Measurements from ENCODE around the gene FOXP1. TPM values are rescaled to one million over a fixed set of nuclear protein-coding genes. Genes with fewer than 3 reads are reported as not detected.

Gene FOXP1
- total and polyA plus RNA-seq, 5 experiments from 2014 or later: 280 to 443 (median 382) TPM

DNA sequence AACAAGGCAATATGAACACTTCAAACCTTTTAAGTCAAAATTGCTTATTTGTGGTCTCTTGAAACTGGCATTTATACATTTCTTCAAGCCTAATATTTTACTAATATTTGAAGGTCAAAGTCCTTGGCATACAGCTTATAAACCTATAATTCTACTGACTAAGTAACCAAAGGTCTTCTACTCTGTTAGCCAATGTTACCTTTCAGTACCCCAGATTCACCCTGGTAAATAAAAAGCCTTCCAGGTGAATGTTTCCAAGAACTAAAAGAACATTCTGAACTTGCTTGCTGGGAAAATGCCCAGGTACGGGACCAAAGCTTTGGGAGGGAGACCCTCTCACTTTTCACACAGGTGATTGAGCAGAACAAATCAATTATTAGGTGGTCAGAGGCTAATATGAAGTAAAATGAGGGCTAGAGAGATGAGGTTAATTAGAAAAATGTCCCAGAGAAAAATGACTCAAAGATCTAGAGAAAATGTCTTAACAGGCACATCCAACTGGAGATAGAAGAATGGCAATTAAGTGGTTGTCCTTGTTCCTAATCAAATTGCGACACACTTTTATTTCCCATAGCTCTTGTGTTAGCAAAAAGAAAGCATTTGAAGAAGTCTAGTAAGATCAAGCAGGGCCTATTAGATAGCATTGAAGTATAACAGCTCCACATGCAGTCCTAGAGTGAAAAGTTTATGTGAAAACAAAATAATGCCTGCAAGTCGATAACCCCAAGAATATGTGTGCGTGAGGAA, 232.0 kb downstream of the FOXP1 start:
- no peaks in the 10 kb centered on the region for H3K9me3 Mint-ChIP-seq
- POLR2A ChIA-PET: interaction anchor here (0.7 kb wide), 1 partner anchor 23 kb away, joined by 3 read pairs; no protein-coding TSS in a partner anchor
- no peaks in the 10 kb centered on the region for H3K27me3 Mint-ChIP-seq
- H3K4me1 Mint-ChIP-seq: peaks cover 31 to 83% (median 72%) of the 10 kb centered on the region in 4 donors
- H3K27ac Mint-ChIP-seq: peak overlapping the region in 9 of 10 donors; percentile 3 to 94 (median 42)
- H3K36me3 Mint-ChIP-seq: peaks cover 0 to 42% (median 13%) of the 10 kb centered on the region in 3 donors
- ATAC-seq: no peak
- DNase-seq: no peak
- H3K4me3 Mint-ChIP-seq: no peak overlapping the region

DNA sequence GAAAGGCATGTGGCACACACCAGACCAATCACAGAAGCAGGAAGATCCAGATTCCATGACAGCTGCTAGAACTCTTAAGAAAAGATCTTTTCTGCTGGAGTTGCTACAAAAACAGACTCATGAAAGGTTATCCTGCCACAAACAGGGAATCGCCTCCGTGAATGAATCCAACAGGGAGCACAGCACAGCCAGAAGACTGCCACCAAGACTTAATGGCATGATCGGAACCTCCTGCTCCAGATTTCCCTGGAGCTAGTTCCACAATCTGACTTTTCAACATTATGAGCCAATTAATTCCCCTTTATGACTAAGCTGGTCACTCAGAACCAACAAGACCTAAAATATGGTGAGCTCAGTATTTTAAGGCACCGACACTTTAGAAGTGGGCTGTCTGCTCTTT, 232.5 kb downstream of the FOXP1 start:
- no peak for ATAC-seq
- peaks cover 0 to 42% (median 15%) of the 10 kb centered on the region in 3 donors for H3K36me3 Mint-ChIP-seq

DNA sequence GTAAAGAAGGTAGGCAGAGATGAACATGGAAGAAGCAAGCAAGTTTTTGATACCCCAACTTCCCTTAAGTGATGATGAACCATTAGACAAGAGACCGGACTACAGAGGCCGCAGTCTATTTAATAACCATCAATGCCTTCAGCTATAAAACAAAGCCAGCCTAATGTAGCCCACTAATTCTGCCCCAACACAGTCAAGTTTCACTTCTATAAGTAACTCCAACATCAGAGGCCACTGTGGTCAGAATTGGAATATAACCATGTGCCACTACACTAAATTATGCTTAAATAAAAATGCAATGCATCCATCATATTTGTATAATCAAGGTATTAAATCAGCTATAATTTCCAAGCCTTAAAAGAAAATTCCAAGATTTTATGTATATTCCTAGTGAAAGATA, 234.7 kb downstream of the FOXP1 start:
- Mint-ChIP-seq H3K27me3 (no peaks in the 10 kb centered on the region), H3K27ac (peak overlapping the region; percentile 45 to 94 (median 82)), H3K36me3 (peaks cover 0 to 31% (median 12%) of the 10 kb centered on the region in 3 donors), H3K9me3 (no peaks in the 10 kb centered on the region), H3K4me3 (peak overlapping the region in 5 of 10 donors; percentile 51 to 71 (median 68)), H3K4me1 (peaks cover 30 to 75% (median 61%) of the 10 kb centered on the region in 4 donors)
- DNase-seq (no peak), ATAC-seq (no peak)
- POLR2A ChIA-PET: interaction anchor here (0.7 kb wide), 1 partner anchor 11 kb away, joined by 3 read pairs; no protein-coding TSS in a partner anchor

More for the DNA sequence above, 232.5 kb downstream of the FOXP1 start:
- Mint-ChIP-seq H3K4me3 (peak overlapping the region in 2 of 10 donors; percentile 22 to 33), H3K9me3 (no peaks in the 10 kb centered on the region), H3K4me1 (peaks cover 31 to 79% (median 70%) of the 10 kb centered on the region in 4 donors), H3K27me3 (no peaks in the 10 kb centered on the region), H3K27ac (peak overlapping the region in 8 of 10 donors; percentile 6 to 94 (median 66))
- POLR2A ChIA-PET: interaction anchor here (0.7 to 1.3 kb wide), 2 partner anchors 15 to 22 kb away, joined by 3 read pairs; no protein-coding TSS in a partner anchor
- no peak for DNase-seq

DNA sequence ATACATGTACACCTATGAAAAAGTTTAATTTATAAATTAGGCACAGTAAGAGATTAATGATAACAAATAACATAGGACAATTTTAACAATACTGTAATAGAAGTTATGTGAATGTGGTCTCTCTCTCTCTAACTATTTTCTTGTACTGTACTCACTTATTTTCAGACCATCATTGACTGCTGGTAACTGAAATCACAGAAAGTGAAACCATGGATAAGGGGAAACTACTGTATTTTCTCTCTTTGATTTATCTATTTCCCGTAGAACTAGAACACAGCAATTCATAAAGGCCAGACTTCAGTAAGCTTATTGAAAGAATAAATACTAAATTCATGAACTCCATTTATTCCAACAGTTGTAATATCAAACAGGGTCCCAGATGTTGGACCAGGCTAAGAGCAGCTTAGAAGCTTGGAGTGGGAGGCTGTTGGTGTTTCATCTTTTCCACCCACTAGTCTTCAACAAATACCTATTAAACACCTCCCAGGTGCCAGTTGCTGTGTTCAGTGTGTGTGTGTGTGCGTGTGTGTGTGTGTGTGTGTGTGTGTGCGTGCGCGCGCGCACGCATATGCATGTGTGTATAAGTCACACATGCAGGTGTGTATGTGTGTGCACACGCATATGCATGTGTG, 235.4 kb downstream of the FOXP1 start:
- Mint-ChIP-seq H3K27ac (peak overlapping the region; percentile 45 to 94 (median 82)), H3K36me3 (peaks cover 0 to 28% (median 14%) of the 10 kb centered on the region in 3 donors), H3K9me3 (no peaks in the 10 kb centered on the region), H3K4me3 (peak overlapping the region; percentile 26 to 71 (median 54)), H3K27me3 (no peaks in the 10 kb centered on the region), H3K4me1 (peaks cover 30 to 74% (median 62%) of the 10 kb centered on the region in 4 donors)
- DNase-seq (peak in 2 of 10 donors; percentile 25 to 33), ATAC-seq (peak; percentile 65 to 82)
- POLR2A ChIA-PET: interaction anchor here (0.6 kb wide), 1 partner anchor 111 kb away, joined by 3 read pairs; no protein-coding TSS in a partner anchor

DNA sequence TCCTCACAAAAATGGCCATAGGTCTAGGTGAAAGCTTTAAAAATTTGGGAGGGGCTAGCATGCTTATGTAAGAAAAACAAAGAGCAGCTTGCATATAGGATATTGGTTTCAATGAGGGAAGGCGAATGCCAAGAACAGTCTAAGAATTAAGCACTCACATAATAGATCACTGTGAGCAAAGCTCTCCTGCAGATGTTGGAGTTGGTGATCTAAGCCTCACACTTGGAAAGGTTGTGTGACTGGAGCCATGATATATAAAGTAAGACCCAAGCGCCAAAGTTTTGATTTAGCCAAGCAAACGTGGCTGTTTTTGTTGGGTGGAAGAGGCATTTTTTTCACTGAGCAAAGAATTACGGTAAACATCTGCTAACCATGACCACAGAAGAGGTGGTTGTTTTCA, 237.5 kb downstream of the FOXP1 start:
- H3K27me3 Mint-ChIP-seq: no peaks in the 10 kb centered on the region

DNA sequence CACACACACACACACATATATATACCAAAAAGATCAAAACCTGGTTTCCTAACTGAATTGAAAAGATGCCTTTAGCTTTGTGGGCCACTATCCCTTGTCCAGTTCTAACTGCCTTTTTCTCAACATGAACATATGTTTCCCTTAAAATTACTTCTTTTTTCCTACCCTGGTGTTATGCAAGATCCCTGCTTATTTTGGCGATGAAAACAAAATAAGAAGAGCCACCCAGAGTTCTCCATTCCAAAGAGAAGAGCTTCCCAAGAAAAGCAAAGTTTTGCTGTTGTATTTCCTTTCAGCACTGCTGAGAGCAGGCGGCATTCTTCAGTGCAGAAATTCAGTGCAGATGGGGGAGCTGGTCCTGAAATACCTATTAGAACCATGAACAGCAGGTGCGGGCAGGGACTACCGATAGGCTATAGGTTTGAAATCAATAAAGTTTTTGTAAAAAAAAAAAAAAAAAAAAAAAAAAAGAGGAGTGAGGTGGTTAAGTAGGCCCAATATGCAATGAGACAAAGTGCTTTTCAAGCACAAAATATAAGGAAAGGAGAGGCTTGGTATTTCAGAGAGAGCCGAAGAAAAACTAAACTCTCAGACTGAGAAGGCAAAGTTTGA, 238.0 kb downstream of the FOXP1 start:
- peak overlapping the region in 4 of 10 donors; percentile 22 to 47 (median 36) for H3K4me3 Mint-ChIP-seq
- no peaks in the 10 kb centered on the region for H3K27me3 Mint-ChIP-seq
- POLR2A ChIA-PET: interaction anchor here (0.7 kb wide), 2 partner anchors 53 to 93 kb away, joined by 3 read pairs; no protein-coding TSS in a partner anchor
- DNase-seq (peak in 3 of 10 donors; percentile 15 to 27 (median 16)), ATAC-seq (no peak)
- H3K27ac Mint-ChIP-seq: peak overlapping the region; percentile 14 to 90 (median 74)
- H3K9me3 Mint-ChIP-seq: peaks cover 0 to 12% (median 5%) of the 10 kb centered on the region in 9 donors
- H3K4me1 Mint-ChIP-seq: peaks cover 27 to 59% (median 52%) of the 10 kb centered on the region in 4 donors
- peaks cover 13 to 35% (median 29%) of the 10 kb centered on the region in 3 donors for H3K36me3 Mint-ChIP-seq

More for the DNA sequence above, 237.5 kb downstream of the FOXP1 start:
- POLR2A ChIA-PET: interaction anchor here (0.7 kb wide), 1 partner anchor 52 kb away, joined by 3 read pairs; no protein-coding TSS in a partner anchor
- Mint-ChIP-seq H3K27ac (peak overlapping the region; percentile 8 to 90 (median 56)), H3K36me3 (peaks cover 9 to 34% (median 29%) of the 10 kb centered on the region in 3 donors), H3K9me3 (peaks cover 0 to 7% (median 2%) of the 10 kb centered on the region in 9 donors), H3K4me3 (peak overlapping the region in 3 of 10 donors; percentile 13 to 47 (median 20)), H3K4me1 (peaks cover 28 to 62% (median 55%) of the 10 kb centered on the region in 4 donors)
- peak in 1 of 10 donors; percentile 17 for DNase-seq
- no peak for ATAC-seq

DNA sequence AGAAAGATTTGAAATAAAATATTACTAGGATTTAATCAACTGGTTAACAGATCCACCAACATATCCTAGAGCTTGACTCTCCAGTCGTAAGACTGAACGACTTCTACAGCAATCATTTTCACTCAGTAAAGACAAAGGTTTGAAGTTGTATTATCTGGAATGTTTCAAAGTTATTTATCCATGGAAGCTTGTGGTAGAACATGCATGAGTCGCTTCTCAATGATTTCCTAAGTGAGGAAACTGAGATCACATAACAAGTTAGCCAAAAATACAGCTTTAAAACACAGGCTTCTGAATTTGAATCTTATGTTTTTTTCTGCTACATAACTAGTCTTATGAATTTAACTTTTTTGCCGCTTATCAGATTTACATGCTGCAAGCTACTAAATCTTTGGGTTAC, 241.8 kb downstream of the FOXP1 start:
- DNase-seq (no peak), ATAC-seq (no peak)
- Mint-ChIP-seq H3K36me3 (peaks cover 13 to 33% (median 29%) of the 10 kb centered on the region in 3 donors), H3K9me3 (peaks cover 0 to 12% (median 5%) of the 10 kb centered on the region in 9 donors), H3K4me3 (no peak overlapping the region), H3K27me3 (no peaks in the 10 kb centered on the region), H3K27ac (peak overlapping the region in 3 of 10 donors; percentile 4 to 80 (median 8)), H3K4me1 (peaks cover 32 to 54% (median 52%) of the 10 kb centered on the region in 4 donors)
- POLR2A ChIA-PET: interaction anchor here (0.6 to 1.3 kb wide), 2 partner anchors 8 to 64 kb away, joined by 3 read pairs; no protein-coding TSS in a partner anchor

DNA sequence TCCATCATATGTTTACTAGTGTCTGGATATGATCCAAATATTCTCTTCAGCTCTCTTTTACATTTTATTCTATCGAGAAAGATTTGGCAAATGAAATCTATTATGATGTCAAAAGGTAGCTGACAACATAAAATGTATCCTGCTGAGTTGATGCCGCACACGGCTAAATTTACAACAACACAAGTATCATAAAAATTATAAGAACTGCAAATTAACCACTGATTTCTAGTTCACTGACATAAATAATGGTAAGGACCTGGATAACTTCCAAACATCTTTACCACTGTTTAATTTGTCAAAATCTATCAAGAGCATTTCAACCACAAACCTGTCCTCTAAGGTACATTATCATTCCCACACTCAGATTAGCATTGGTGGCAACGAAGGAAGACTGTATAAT, 244.5 kb downstream of the FOXP1 start:
- Mint-ChIP-seq H3K27me3 (no peaks in the 10 kb centered on the region), H3K36me3 (peaks cover 13 to 39% (median 23%) of the 10 kb centered on the region in 3 donors), H3K4me1 (peaks cover 31 to 60% (median 55%) of the 10 kb centered on the region in 4 donors), H3K4me3 (no peak overlapping the region), H3K27ac (peak overlapping the region in 8 of 10 donors; percentile 41 to 82 (median 74)), H3K9me3 (peaks cover 0 to 12% (median 5%) of the 10 kb centered on the region in 9 donors)
- ATAC-seq (no peak), DNase-seq (no peak)
- POLR2A ChIA-PET: no interaction called here

DNA sequence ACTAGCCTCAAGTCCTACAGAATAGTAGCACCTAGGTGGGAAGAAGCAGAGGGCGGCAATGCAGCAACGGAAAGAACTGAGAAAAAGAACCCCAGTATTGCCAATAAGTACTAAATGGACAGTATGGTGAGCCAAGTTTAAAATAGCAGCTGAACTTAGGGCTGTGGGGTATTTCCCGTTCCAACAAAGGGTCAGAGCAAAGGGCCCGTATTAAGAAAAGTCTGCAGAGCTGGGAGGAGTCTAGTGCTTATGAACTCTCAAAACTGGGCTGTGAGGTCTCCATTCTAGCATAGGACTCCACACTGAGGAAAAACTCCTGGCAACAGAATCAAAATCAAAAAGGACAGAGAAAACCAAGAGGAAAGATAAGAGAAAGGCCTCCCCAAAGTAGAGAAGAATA, 250.7 kb downstream of the FOXP1 start:
- Mint-ChIP-seq H3K27me3 (no peaks in the 10 kb centered on the region), H3K4me1 (peaks cover 24 to 58% (median 43%) of the 10 kb centered on the region in 4 donors), H3K27ac (peak overlapping the region in 9 of 10 donors; percentile 1 to 80 (median 75)), H3K4me3 (peak overlapping the region in 1 of 10 donors; percentile 1), H3K36me3 (peaks cover 26 to 65% (median 34%) of the 10 kb centered on the region in 3 donors), H3K9me3 (peaks cover 0 to 6% (median 0%) of the 10 kb centered on the region in 9 donors)
- POLR2A ChIA-PET: interaction anchor here (0.5 to 0.8 kb wide), 3 partner anchors 15 to 186 kb away, joined by 3 read pairs; no protein-coding TSS in a partner anchor
- ATAC-seq: no peak
- no peak for DNase-seq

DNA sequence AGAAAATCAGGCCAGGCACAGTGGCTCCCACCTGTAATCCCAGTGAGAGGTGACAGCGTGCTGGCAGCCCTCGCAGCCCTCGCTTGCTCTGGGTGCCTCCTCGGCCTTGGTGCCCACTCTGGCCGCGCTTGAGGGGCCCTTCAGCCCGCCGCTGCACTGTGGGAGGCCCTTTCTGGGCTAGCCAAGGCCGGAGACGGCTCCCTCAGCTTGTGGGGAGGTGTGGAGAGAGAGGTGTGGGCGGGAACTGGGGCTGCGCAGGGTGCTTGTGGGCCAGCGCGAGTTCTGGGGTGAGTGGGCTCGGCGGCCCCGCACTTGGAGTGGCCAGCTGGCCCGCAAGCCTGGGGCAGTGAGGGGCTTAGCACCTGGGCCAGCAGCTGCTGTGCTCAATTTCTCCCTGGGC, 252.6 kb downstream of the FOXP1 start:
- no peaks in the 10 kb centered on the region for H3K27me3 Mint-ChIP-seq
- ATAC-seq (no peak), DNase-seq (no peak)
- POLR2A ChIA-PET: no interaction called here
- H3K36me3 Mint-ChIP-seq: peaks cover 31 to 82% (median 46%) of the 10 kb centered on the region in 3 donors
- peak overlapping the region in 3 of 10 donors; percentile 11 to 48 (median 31) for H3K27ac Mint-ChIP-seq
- H3K9me3 Mint-ChIP-seq: peaks cover 0 to 6% (median 0%) of the 10 kb centered on the region in 9 donors
- H3K4me1 Mint-ChIP-seq: peaks cover 29 to 61% (median 43%) of the 10 kb centered on the region in 4 donors
- peak overlapping the region in 1 of 10 donors; percentile 36 for H3K4me3 Mint-ChIP-seq

DNA sequence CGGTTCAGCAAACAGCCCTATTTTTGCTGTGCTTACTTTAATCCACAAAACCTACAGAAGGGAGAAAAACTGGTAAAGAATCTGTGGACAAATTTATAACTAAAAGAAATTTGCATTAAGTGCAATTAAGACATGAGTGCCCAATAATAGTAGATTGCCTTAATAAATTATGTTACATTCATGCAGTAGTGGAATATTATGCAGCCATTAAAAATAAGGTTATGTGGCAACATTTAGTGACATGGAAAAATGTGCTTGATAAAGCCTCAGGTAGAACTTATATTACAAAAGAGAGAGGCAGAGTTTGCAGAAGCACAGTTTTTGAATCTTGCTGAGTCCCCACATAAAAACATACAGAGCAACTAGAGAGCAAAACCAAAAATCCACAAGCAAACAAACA, 253.0 kb downstream of the FOXP1 start:
- POLR2A ChIA-PET: no interaction called here
- Mint-ChIP-seq H3K27ac (peak overlapping the region in 3 of 10 donors; percentile 11 to 48 (median 31)), H3K27me3 (no peaks in the 10 kb centered on the region), H3K36me3 (peaks cover 31 to 81% (median 46%) of the 10 kb centered on the region in 3 donors), H3K4me1 (peaks cover 29 to 59% (median 43%) of the 10 kb centered on the region in 4 donors), H3K9me3 (peaks cover 0 to 6% (median 0%) of the 10 kb centered on the region in 9 donors), H3K4me3 (peak overlapping the region in 1 of 10 donors; percentile 36)
- ATAC-seq: no peak
- no peak for DNase-seq
